ENCODE data around the gene PFKFB3. TPM values are rescaled to one million over a fixed set of nuclear protein-coding genes. Genes with fewer than 3 reads are reported as not detected.
"Not testable (repeated sequence)": the region's sequence is repeated elsewhere in the genome, so short reads cannot be mapped to it uniquely, and the experiment has no call there.

The PFKFB3 gene
- total and polyA plus RNA-seq, 2 donors: 12.2 to 39.3 TPM

GRCh38 chr10:6202098-6202683 lies 541 bp upstream of the PFKFB3 start:
- H3K4me1 ChIP-seq (ENCODE audit: control insufficient read depth in 2 of 2, insufficient read depth in 2 of 2, low read length in 2 of 2): peaks cover 16 to 41% of the 10 kb centered on the region in 2 donors
- DNase-seq (ENCODE audit: low read depth in 6 of 9, low spot score in 9 of 9): peak in 1 of 9 donors; percentile 13
- peaks cover 2 to 33% of the 10 kb centered on the region in 2 donors for H3K27me3 ChIP-seq (ENCODE audit: control insufficient read depth in 2 of 2, insufficient read depth in 1 of 2, low read length in 1 of 2)
- 3% methylated on average over 29 of the region's 29 CpGs for WGBS
- peak overlapping the region; percentile 60 to 83 for H3K27ac ChIP-seq (ENCODE audit: low read depth in 1 of 2, low read length in 1 of 2)
- H3K9me3 ChIP-seq (ENCODE audit: control insufficient read depth in 2 of 2, insufficient read depth in 1 of 2, low read length in 1 of 2): no peaks in the 10 kb centered on the region
- H3K36me3 ChIP-seq (ENCODE audit: control insufficient read depth in 2 of 2, insufficient read depth in 2 of 2, low read length in 1 of 2): no peaks in the 10 kb centered on the region
- peak overlapping the region; percentile 47 to 52 for H3K4me3 ChIP-seq (ENCODE audit: low read length in 2 of 2)

DNA sequence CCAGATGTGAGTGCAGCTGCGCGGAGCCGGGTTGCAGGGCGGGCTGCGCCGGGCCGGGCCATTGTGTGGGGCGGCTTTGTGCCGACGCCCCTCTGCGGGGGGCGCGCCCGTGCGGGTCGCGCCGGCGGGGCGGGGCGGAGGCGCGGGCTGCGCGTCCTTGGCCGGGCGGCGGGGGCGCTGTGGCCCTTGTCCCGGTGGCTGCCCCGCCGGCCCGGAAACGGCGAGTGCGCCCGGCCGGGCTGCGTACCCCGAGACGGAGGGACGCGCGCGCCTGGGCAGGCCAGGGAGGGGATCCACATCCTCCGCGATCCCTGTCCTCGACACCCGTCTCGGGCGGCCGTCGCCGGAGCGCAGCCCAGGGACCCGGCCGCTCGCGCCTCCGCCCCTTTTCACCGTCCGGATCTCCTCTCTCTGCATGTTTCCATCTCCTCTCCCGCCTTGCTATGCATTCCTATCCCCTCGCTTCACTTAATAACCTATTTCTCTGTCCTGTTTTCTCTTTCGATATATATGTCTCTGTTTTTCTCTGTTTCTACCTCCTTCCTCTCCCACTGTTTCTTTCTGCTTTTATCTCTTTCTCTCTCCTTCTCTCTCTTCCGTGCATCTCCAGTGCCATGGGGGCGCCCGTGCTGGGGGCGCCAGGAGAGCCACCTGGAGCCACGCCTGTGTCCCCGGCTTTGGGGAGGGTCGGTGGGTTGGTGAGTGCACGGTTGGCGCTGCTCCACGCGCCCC lies 765 bp downstream of the PFKFB3 start:
- peaks cover 16 to 41% of the 10 kb centered on the region in 2 donors for H3K4me1 ChIP-seq (ENCODE audit: control insufficient read depth in 2 of 2, insufficient read depth in 2 of 2, low read length in 2 of 2)
- H3K4me3 ChIP-seq (ENCODE audit: low read length in 2 of 2): peak overlapping the region; percentile 52
- H3K36me3 ChIP-seq (ENCODE audit: control insufficient read depth in 2 of 2, insufficient read depth in 2 of 2, low read length in 1 of 2): no peaks in the 10 kb centered on the region
- under 1% methylated on average over 76 of the region's 76 CpGs for WGBS
- H3K9me3 ChIP-seq (ENCODE audit: control insufficient read depth in 2 of 2, insufficient read depth in 1 of 2, low read length in 1 of 2): no peaks in the 10 kb centered on the region
- DNase-seq (ENCODE audit: low read depth in 6 of 9, low spot score in 9 of 9): peak in 5 of 9 donors; percentile 22 to 60 (median 37)
- peak overlapping the region; percentile 69 to 83 for H3K27ac ChIP-seq (ENCODE audit: low read depth in 1 of 2, low read length in 1 of 2)
- H3K27me3 ChIP-seq (ENCODE audit: control insufficient read depth in 2 of 2, insufficient read depth in 1 of 2, low read length in 1 of 2): peaks cover 2 to 33% of the 10 kb centered on the region in 2 donors

GRCh38 chr10:6204063-6204340 lies 1.3 kb downstream of the PFKFB3 start:
- Histone ChIP-seq H3K4me3 (ENCODE audit: low read length in 2 of 2) (peak overlapping the region; percentile 52), H3K36me3 (ENCODE audit: control insufficient read depth in 2 of 2, insufficient read depth in 2 of 2, low read length in 1 of 2) (no peaks in the 10 kb centered on the region), H3K4me1 (ENCODE audit: control insufficient read depth in 2 of 2, insufficient read depth in 2 of 2, low read length in 2 of 2) (peaks cover 16 to 41% of the 10 kb centered on the region in 2 donors), H3K27ac (ENCODE audit: low read depth in 1 of 2, low read length in 1 of 2) (no peak overlapping the region), H3K27me3 (ENCODE audit: control insufficient read depth in 2 of 2, insufficient read depth in 1 of 2, low read length in 1 of 2) (peaks cover 2 to 33% of the 10 kb centered on the region in 2 donors), H3K9me3 (ENCODE audit: control insufficient read depth in 2 of 2, insufficient read depth in 1 of 2, low read length in 1 of 2) (no peaks in the 10 kb centered on the region)
- DNase-seq (ENCODE audit: low read depth in 6 of 9, low spot score in 9 of 9): peak in 3 of 9 donors; percentile 24 to 31 (median 26)
- 12% methylated on average over 28 of the region's 28 CpGs for WGBS

DNA sequence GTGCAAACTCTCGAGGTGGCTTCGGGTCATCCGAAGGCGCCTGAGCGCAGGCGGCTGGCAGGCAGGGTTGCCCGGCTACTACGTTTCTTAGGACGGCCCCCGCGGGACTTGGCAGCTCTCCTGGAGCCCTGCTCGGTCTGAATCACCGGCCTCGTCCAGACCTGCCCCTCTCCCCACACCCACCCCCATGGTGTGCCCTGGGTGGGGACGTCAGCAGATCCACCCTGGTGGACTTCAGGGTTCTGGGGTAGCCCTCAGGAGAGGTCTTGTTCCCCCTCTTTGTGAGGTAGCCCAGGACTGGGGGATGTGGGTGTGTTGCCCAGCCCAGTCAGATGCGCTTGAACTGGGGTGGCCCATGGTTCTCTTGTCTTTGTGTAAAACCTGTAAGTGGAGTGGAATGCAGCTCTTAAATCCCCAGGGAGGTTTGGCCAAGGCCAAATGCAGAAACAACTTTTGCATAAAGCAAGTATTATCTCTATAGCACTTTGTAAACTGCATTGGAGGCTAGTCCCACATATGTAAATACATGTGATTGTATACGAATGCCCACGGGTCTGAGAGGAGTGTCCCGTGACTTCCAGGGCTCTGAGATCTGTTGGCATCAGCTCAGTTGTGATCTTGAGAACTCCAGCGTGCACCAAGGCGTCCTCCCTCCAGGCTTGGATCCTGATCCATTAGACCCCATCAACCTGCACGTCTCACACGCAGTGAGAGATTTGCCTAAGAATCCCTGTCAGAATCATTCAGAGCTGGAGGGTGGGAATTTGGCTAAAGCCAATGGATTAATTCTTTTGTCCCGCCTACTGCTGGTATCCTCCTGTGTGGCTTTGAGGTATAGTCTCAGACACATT lies 1.8 kb downstream of the PFKFB3 start:
- peaks cover 2 to 33% of the 10 kb centered on the region in 2 donors for H3K27me3 ChIP-seq (ENCODE audit: control insufficient read depth in 2 of 2, insufficient read depth in 1 of 2, low read length in 1 of 2)
- H3K4me3 ChIP-seq (ENCODE audit: low read length in 2 of 2): peak overlapping the region; percentile 52
- peak overlapping the region in 1 of 2 donors; percentile 33 for H3K27ac ChIP-seq (ENCODE audit: low read depth in 1 of 2, low read length in 1 of 2)
- no peaks in the 10 kb centered on the region for H3K9me3 ChIP-seq (ENCODE audit: control insufficient read depth in 2 of 2, insufficient read depth in 1 of 2, low read length in 1 of 2)
- 77% methylated on average over 24 of the region's 24 CpGs for WGBS
- H3K4me1 ChIP-seq (ENCODE audit: control insufficient read depth in 2 of 2, insufficient read depth in 2 of 2, low read length in 2 of 2): peaks cover 16 to 41% of the 10 kb centered on the region in 2 donors
- H3K36me3 ChIP-seq (ENCODE audit: control insufficient read depth in 2 of 2, insufficient read depth in 2 of 2, low read length in 1 of 2): no peaks in the 10 kb centered on the region
- no peak for DNase-seq (ENCODE audit: low read depth in 6 of 9, low spot score in 9 of 9)

GRCh38 chr10:6206486-6206885 lies 3.8 kb downstream of the PFKFB3 start:
- Histone ChIP-seq H3K27me3 (ENCODE audit: control insufficient read depth in 2 of 2, insufficient read depth in 1 of 2, low read length in 1 of 2) (peaks cover 2 to 33% of the 10 kb centered on the region in 2 donors), H3K4me1 (ENCODE audit: control insufficient read depth in 2 of 2, insufficient read depth in 2 of 2, low read length in 2 of 2) (peaks cover 9 to 29% of the 10 kb centered on the region in 2 donors)
- not testable (repeated sequence) for H3K36me3 ChIP-seq (ENCODE audit: control insufficient read depth in 2 of 2, insufficient read depth in 2 of 2, low read length in 1 of 2); H3K9me3 ChIP-seq (ENCODE audit: control insufficient read depth in 2 of 2, insufficient read depth in 1 of 2, low read length in 1 of 2); H3K4me3 ChIP-seq (ENCODE audit: low read length in 2 of 2); H3K27ac ChIP-seq (ENCODE audit: low read depth in 1 of 2, low read length in 1 of 2); DNase-seq (ENCODE audit: low read depth in 6 of 9, low spot score in 9 of 9)
- 91% methylated on average over 19 of the region's 29 CpGs for WGBS

DNA sequence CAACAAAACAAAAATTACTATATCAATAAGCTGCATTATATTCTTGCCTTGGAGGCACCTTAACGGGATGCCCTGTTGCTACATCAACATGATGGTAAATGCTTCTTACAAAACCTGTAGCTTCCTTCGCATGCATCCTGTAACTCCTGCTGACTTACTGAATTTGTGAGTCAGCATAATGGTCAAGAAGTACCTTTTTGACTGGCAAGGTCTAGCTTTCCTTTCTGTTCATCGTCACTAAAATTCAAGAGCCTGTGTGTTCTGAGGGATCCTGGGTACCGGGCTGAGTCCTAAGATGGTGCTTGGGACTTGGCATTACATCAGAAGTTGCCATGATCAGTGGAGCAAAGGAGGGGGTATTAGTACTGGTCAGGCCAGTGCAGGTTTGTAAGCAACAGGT lies 4.9 kb downstream of the PFKFB3 start:
- Histone ChIP-seq H3K36me3 (ENCODE audit: control insufficient read depth in 2 of 2, insufficient read depth in 2 of 2, low read length in 1 of 2) (no peaks in the 10 kb centered on the region), H3K4me1 (ENCODE audit: control insufficient read depth in 2 of 2, insufficient read depth in 2 of 2, low read length in 2 of 2) (peaks cover 0 to 18% of the 10 kb centered on the region in 2 donors), H3K4me3 (ENCODE audit: low read length in 2 of 2) (no peak overlapping the region), H3K27me3 (ENCODE audit: control insufficient read depth in 2 of 2, insufficient read depth in 1 of 2, low read length in 1 of 2) (peaks cover 0 to 24% of the 10 kb centered on the region in 2 donors), H3K27ac (ENCODE audit: low read depth in 1 of 2, low read length in 1 of 2) (no peak overlapping the region), H3K9me3 (ENCODE audit: control insufficient read depth in 2 of 2, insufficient read depth in 1 of 2, low read length in 1 of 2) (no peaks in the 10 kb centered on the region)
- 91% methylated on average over 4 of the region's 4 CpGs for WGBS
- no peak for DNase-seq (ENCODE audit: low read depth in 6 of 9, low spot score in 9 of 9)

DNA sequence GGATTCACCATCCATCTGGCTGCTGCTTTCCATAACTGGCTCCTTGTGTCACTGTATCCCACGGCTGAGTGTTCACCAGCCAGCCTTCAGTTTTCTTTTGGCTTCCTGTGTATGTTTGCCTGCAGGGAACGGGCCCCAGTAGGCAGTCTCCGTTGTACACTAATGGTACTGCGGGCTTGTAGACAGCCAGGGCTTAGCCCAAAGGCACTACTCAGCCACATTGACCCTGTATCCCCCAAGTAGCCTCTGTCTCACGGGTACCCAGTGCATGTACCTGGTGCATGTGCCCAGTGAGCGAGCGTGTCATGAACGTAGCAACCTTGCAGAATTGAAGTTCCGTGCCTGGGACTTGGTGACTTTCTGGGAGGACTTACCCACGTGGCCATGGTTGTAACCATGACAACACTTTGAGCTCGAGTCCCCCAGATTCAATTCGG lies 6.1 kb downstream of the PFKFB3 start:
- H3K27me3 ChIP-seq (ENCODE audit: control insufficient read depth in 2 of 2, insufficient read depth in 1 of 2, low read length in 1 of 2): peaks cover 0 to 14% of the 10 kb centered on the region in 2 donors
- no peak overlapping the region for H3K27ac ChIP-seq (ENCODE audit: low read depth in 1 of 2, low read length in 1 of 2)
- H3K9me3 ChIP-seq (ENCODE audit: control insufficient read depth in 2 of 2, insufficient read depth in 1 of 2, low read length in 1 of 2): no peaks in the 10 kb centered on the region
- 91% methylated on average over 12 of the region's 12 CpGs for WGBS
- H3K36me3 ChIP-seq (ENCODE audit: control insufficient read depth in 2 of 2, insufficient read depth in 2 of 2, low read length in 1 of 2): peaks cover 4 to 5% of the 10 kb centered on the region in 2 donors
- peaks cover 0 to 12% of the 10 kb centered on the region in 2 donors for H3K4me1 ChIP-seq (ENCODE audit: control insufficient read depth in 2 of 2, insufficient read depth in 2 of 2, low read length in 2 of 2)
- no peak for DNase-seq (ENCODE audit: low read depth in 6 of 9, low spot score in 9 of 9)
- no peak overlapping the region for H3K4me3 ChIP-seq (ENCODE audit: low read length in 2 of 2)

- no peak for DNase-seq (ENCODE audit: low read depth in 6 of 9, low spot score in 9 of 9)
- Histone ChIP-seq H3K27ac (ENCODE audit: low read depth in 1 of 2, low read length in 1 of 2) (no peak overlapping the region), H3K36me3 (ENCODE audit: control insufficient read depth in 2 of 2, insufficient read depth in 2 of 2, low read length in 1 of 2) (peaks cover 17 to 24% of the 10 kb centered on the region in 2 donors), H3K4me3 (ENCODE audit: low read length in 2 of 2) (no peak overlapping the region), H3K9me3 (ENCODE audit: control insufficient read depth in 2 of 2, insufficient read depth in 1 of 2, low read length in 1 of 2) (no peaks in the 10 kb centered on the region), H3K27me3 (ENCODE audit: control insufficient read depth in 2 of 2, insufficient read depth in 1 of 2, low read length in 1 of 2) (no peaks in the 10 kb centered on the region), H3K4me1 (ENCODE audit: control insufficient read depth in 2 of 2, insufficient read depth in 2 of 2, low read length in 2 of 2) (no peaks in the 10 kb centered on the region)
- WGBS: over 99% methylated on average over 6 of the region's 6 CpGs
Observed at GRCh38 chr10:6211341-6211670, 8.6 kb downstream of the PFKFB3 start.

Data from thymus (tissue), 11 donors.